Measurements from ENCODE around the gene SPON2.

DNA sequence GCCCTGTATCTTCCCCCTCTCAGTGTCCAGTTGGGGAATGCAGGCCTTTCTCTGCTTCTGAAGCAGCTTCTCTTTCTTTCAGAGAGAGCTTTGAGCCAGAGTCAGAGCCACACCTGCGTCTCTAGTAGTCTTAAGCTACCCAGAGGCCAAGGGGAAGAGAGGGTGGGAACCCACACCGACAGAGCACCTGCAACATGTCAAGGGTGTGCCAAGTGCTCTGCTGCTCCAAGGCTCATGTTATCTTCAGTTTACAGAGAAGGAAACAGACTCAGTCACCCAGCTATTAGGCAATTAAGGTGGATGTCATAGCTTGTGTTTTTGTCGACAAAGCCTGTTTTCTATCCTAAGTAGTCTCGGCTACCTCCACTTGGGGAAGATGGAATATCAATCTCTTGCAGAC, 36.3 kb downstream of the SPON2 start:
- TF ChIP-seq CTCF (IDR thresholded peaks at IDR 0.05; ENCODE audit: borderline replicate concordance, extremely low read depth, low read length, poor library complexity, severe bottlenecking): no peak
- TF ChIP-seq EZH2 (IDR thresholded peaks at IDR 0.05; ENCODE audit: borderline replicate concordance, low read depth, low read length, severe bottlenecking): no peak

Measured in DND-41 (cell line).